HepG2 (cell line): ENCODE data around the gene SLC12A5. TPM values are rescaled to one million over a fixed set of nuclear protein-coding genes. Genes with fewer than 3 reads are reported as not detected.

Source experiments
- ATF2 ChIP-seq: sonication (generic); formaldehyde crosslinking; IDR thresholded peaks from 2 replicates; pipeline ENCODE4 v1.4.0; 2020; ENCODE audit warnings: missing genetic modification reagents
- EED ChIP-seq: sonication (generic); formaldehyde crosslinking; IDR thresholded peaks from 2 replicates; pipeline ENCODE4 v1.5.0; 2020; ENCODE audit warnings: mild to moderate bottlenecking, missing genetic modification reagents
- ELF1 ChIP-seq: sonication (generic); formaldehyde crosslinking; IDR thresholded peaks from 2 replicates; pipeline ENCODE4 v1.4.0; 2020; ENCODE audit warnings: missing genetic modification reagents
- FOXK1 ChIP-seq: sonication (generic); formaldehyde crosslinking; IDR thresholded peaks from 2 replicates; pipeline ENCODE4 v1.4.0; 2020; ENCODE audit warnings: low read depth, missing genetic modification reagents, borderline replicate concordance
- GLI4 ChIP-seq: sonication (generic); formaldehyde crosslinking; IDR thresholded peaks from 2 replicates; pipeline ENCODE4 v1.5.1; 2020; ENCODE audit warnings: missing genetic modification reagents, mild to moderate bottlenecking, moderate library complexity, borderline replicate concordance
- KAT8 ChIP-seq: IDR thresholded peaks from 2 replicates; pipeline ENCODE4 v1.6.1; 2016; ENCODE audit warnings: missing genetic modification reagents, missing compliant biosample characterization
- KLF15 ChIP-seq: sonication (generic); formaldehyde crosslinking; IDR thresholded peaks from 2 replicates; pipeline ENCODE4 v1.8.1; 2023; ENCODE audit warnings: borderline replicate concordance, mild to moderate bottlenecking, inconsistent platforms, missing genetic modification reagents, mixed read lengths
- MBD4 ChIP-seq: IDR thresholded peaks from 2 replicates; pipeline ENCODE4 v1.6.1; 2012; ENCODE audit warnings: low read length, inconsistent platforms, borderline replicate concordance
- MLX ChIP-seq: IDR thresholded peaks from 2 replicates; pipeline ENCODE4 v1.6.1; 2016
- PHF8 ChIP-seq: sonication (generic); formaldehyde crosslinking; IDR thresholded peaks from 2 replicates; pipeline ENCODE4 v1.5.0; 2020; ENCODE audit warnings: missing genetic modification reagents
- RBM39 ChIP-seq: fragments of 200-400 bp; formaldehyde crosslinking; IDR thresholded peaks from one replicate; pipeline ENCODE4 v1.6.1; 2018; ENCODE audit warnings: antibody characterized with exemption, mild to moderate bottlenecking, low read depth, low read length; ENCODE audit not compliant: poor library complexity, severe bottlenecking
- SP2 ChIP-seq: sonication (generic); formaldehyde crosslinking; IDR thresholded peaks from 2 replicates; pipeline ENCODE4 v1.5.1; 2020; ENCODE audit warnings: mild to moderate bottlenecking, missing genetic modification reagents
- ZBTB10 ChIP-seq: sonication (generic); formaldehyde crosslinking; IDR thresholded peaks from 2 replicates; pipeline ENCODE4 v1.4.0; 2020; ENCODE audit warnings: missing genetic modification reagents, borderline replicate concordance
- ZBTB43 ChIP-seq: sonication (generic); formaldehyde crosslinking; conservative IDR thresholded peaks from 2 replicates; pipeline ENCODE4 v1.4.0; 2020; ENCODE audit warnings: missing genetic modification reagents
- ZFYVE20 ChIP-seq: sonication (generic); formaldehyde crosslinking; IDR thresholded peaks from 2 replicates; pipeline ENCODE4 v1.8.0; 2023; ENCODE audit warnings: low read depth, mild to moderate bottlenecking, moderate library complexity, missing genetic modification reagents, borderline replicate concordance
- ZIK1 ChIP-seq: sonication (generic); formaldehyde crosslinking; IDR thresholded peaks from 2 replicates; pipeline ENCODE4 v1.5.0; 2020; ENCODE audit warnings: mild to moderate bottlenecking, low read depth, missing genetic modification reagents, borderline replicate concordance
- ZNF18 ChIP-seq: sonication (generic); formaldehyde crosslinking; IDR thresholded peaks from 2 replicates; pipeline ENCODE4 v1.8.0; 2022; ENCODE audit warnings: mild to moderate bottlenecking, missing genetic modification reagents; ENCODE audit not compliant: insufficient replicate concordance
- ZNF367 ChIP-seq: sonication (generic); formaldehyde crosslinking; IDR thresholded peaks from 2 replicates; pipeline ENCODE4 v1.4.0; 2020; ENCODE audit warnings: missing genetic modification reagents, borderline replicate concordance
- ZNF549 ChIP-seq: sonication (generic); formaldehyde crosslinking; IDR thresholded peaks from 2 replicates; pipeline ENCODE4 v1.5.0; 2020; ENCODE audit warnings: missing genetic modification reagents
- ZNF619 ChIP-seq: sonication (generic); formaldehyde crosslinking; IDR thresholded peaks from 2 replicates; pipeline ENCODE4 v1.4.0; 2020; ENCODE audit warnings: mild to moderate bottlenecking, missing genetic modification reagents
- ZNF724P ChIP-seq: sonication (generic); formaldehyde crosslinking; IDR thresholded peaks from 2 replicates; pipeline ENCODE4 v1.8.0; 2022; ENCODE audit warnings: missing genetic modification reagents, borderline replicate concordance
- polyA plus RNA-seq, 8 experiments: library from polyadenylated mRNA; depleted of rRNA in 3 of 8; stranded (reverse) in 7 of 8; unstranded in 1 of 8; fragments of >200 nt; fragmentation: Illumina TruSeq in 4 of 8; extraction: Trizol in 4 of 8; gene quantifications; 2 replicates each; pipeline versions ENCODE4 v1.2.1 to v1.2.3, GENCODE V29; 2011 to 2016; ENCODE audit warnings: low read depth in 4 of 8, missing spikeins in 1 of 8, mixed read lengths in 1 of 8; ENCODE audit not compliant: insufficient read depth in 1 of 8
- total RNA-seq, 5 experiments: library from RNA; depleted of rRNA; stranded (reverse); fragments of >200 nt; fragmentation: Illumina TruSeq; extraction: Trizol; gene quantifications; 2 replicates each; pipeline ENCODE4 v1.2.3, GENCODE V29; 2016; ENCODE audit warnings: low read depth in 1 of 5

The SLC12A5 gene
- total and polyA plus RNA-seq, 2 of the 13 experiments (the other 11 are each of a cell fraction or from before 2014, with no cell fraction given): 4.3 to 5.4 TPM

GRCh38 chr20:46089167-46089416 is 60.1 kb downstream of the SLC12A5 start (continued):
- TF ChIP-seq ZBTB10 (no peak; the same call in 1 of the 2 replicates), ZNF619 (CRISPR knock-in tag) (no peak), MLX (CRISPR knock-in tag) (no peak), ZNF724P (CRISPR knock-in tag) (no peak), ZNF18 (no peak), GLI4 (CRISPR knock-in tag) (no peak; the same call in 1 of the 2 replicates), ZIK1 (CRISPR knock-in tag) (no peak), ELF1 (CRISPR knock-in tag) (no peak), ZBTB43 (CRISPR knock-in tag) (no peak), ZNF367 (CRISPR knock-in tag) (no peak), ZNF549 (CRISPR knock-in tag) (no peak), KLF15 (CRISPR knock-in tag) (no peak), MBD4 (no peak), ATF2 (CRISPR knock-in tag) (no peak), SP2 (CRISPR knock-in tag) (no peak), EED (CRISPR knock-in tag) (peak; percentile 71), PHF8 (CRISPR knock-in tag) (no peak), RBM39 (no peak), FOXK1 (CRISPR knock-in tag) (no peak), ZFYVE20 (CRISPR knock-in tag) (no peak), KAT8 (CRISPR knock-in tag) (no peak; the same call in 1 of the 2 replicates)
